Stimulated activated CD8-positive, alpha-beta memory T cell treated with anti-CD3 and anti-CD28 coated beads, Interleukin-7, amount 100 ng/mL, for 1 hour (primary cell): Measurements from ENCODE around the gene NAPB.

ENCODE experiments used
- DNase-seq, 2 donors: peaks; one replicate each; pipeline ENCODE4 v3.0.0-alpha.2; 2020; ENCODE audit warnings: low read depth in 2 of 2

Gene NAPB

GRCh38 chr20:23437126-23437899 lies 16.0 kb upstream of the NAPB start:
- no peak for DNase-seq

- no peak for DNase-seq
Measured at GRCh38 chr20:23436681-23437080, 15.4 kb upstream of the NAPB start.

GRCh38 chr20:23435626-23436539 lies 14.6 kb upstream of the NAPB start:
- no peak for DNase-seq

- no peak for DNase-seq
Measured at GRCh38 chr20:23434521-23435313, 13.4 kb upstream of the NAPB start.

GRCh38 chr20:23433628-23434027 lies 12.3 kb upstream of the NAPB start:
- DNase-seq, result no peak

- no peak for DNase-seq
Measured at GRCh38 chr20:23425129-23425528, 3.8 kb upstream of the NAPB start.

- no peak for DNase-seq
Measured at GRCh38 chr20:23419995-23420901, 1.0 kb downstream of the NAPB start.

- no peak for DNase-seq
Measured at GRCh38 chr20:23419657-23419994, 1.7 kb downstream of the NAPB start.

GRCh38 chr20:23417861-23418260 lies 3.4 kb downstream of the NAPB start:
- no peak for DNase-seq

- DNase-seq, result no peak
Measured at GRCh38 chr20:23415959-23416583, 5.2 kb downstream of the NAPB start.

- no peak for DNase-seq
Measured at GRCh38 chr20:23415555-23415954, 5.7 kb downstream of the NAPB start.

GRCh38 chr20:23414526-23415188 lies 6.6 kb downstream of the NAPB start:
- DNase-seq, result no peak

- no peak for DNase-seq
Measured at GRCh38 chr20:23413862-23414422, 7.3 kb downstream of the NAPB start.

GRCh38 chr20:23412026-23412425 lies 9.3 kb downstream of the NAPB start:
- no peak for DNase-seq

GRCh38 chr20:23410916-23411695 lies 10.2 kb downstream of the NAPB start:
- no peak for DNase-seq

GRCh38 chr20:23409800-23410199 lies 11.5 kb downstream of the NAPB start:
- no peak for DNase-seq

- DNase-seq, result no peak
Measured at GRCh38 chr20:23408957-23409356, 12.3 kb downstream of the NAPB start.

GRCh38 chr20:23407781-23408464 lies 13.4 kb downstream of the NAPB start:
- no peak for DNase-seq
